Breast epithelium (tissue), 4 donors: ENCODE measurements around the gene MRPL43. TPM values are rescaled to one million over a fixed set of nuclear protein-coding genes. Genes with fewer than 3 reads are reported as not detected.

Experiments used
- DNase-seq, 2 donors: peaks; one replicate each; pipeline ENCODE4 v3.0.0-alpha.2; 2019; ENCODE audit warnings: low spot score in 2 of 2
- H3K27ac ChIP-seq, 2 donors: fragments of 200-600 bp; sonication (generic) in 1 of 2; one replicate each; pipeline ENCODE4 v1.5.1; 2016 to 2019; ENCODE audit warnings: mild to moderate bottlenecking in 1 of 2
- H3K27me3 ChIP-seq, 2 donors: fragments of 200-600 bp; sonication (generic) in 1 of 2; one replicate each; pipeline versions ENCODE4 v1.5.1 to v1.6.0; 2017 to 2019; ENCODE audit warnings: control low read depth in 1 of 2, mild to moderate bottlenecking in 1 of 2
- H3K36me3 ChIP-seq: fragments of 200-600 bp; one replicate; pipeline ENCODE4 v1.5.1; 2019
- H3K4me1 ChIP-seq, 2 donors: fragments of 200-600 bp; sonication (generic); one replicate each; pipeline ENCODE4 v1.5.1; 2016 to 2019; ENCODE audit warnings: control low read depth in 1 of 2
- H3K4me3 ChIP-seq, 3 donors: fragments of 200-600 bp; sonication (generic); 1 replicate in 2 of 3; 2 replicates in 1 of 3; pipeline ENCODE4 v1.5.1; 2016 to 2019; ENCODE audit warnings: mild to moderate bottlenecking in 3 of 3, moderate library complexity in 2 of 3
- H3K9me3 ChIP-seq, 2 donors: fragments of 200-600 bp; sonication (generic) in 1 of 2; one replicate each; pipeline ENCODE4 v1.5.1; 2016 to 2019; ENCODE audit warnings: control low read depth in 1 of 2
- CTCF ChIP-seq, 3 donors: fragments of 450-650 bp; IDR thresholded peaks; one replicate each; pipeline ENCODE4 v1.5.1; 2016 to 2017; ENCODE audit warnings: antibody characterized with exemption in 3 of 3, mild to moderate bottlenecking in 3 of 3, moderate library complexity in 3 of 3
- POLR2A ChIP-seq: fragments of 450-650 bp; IDR thresholded peaks from one replicate; pipeline ENCODE4 v1.6.1; 2016; ENCODE audit warnings: antibody characterized with exemption, mild to moderate bottlenecking, moderate library complexity
- POLR2AphosphoS5 ChIP-seq, 3 donors: sonication (generic); formaldehyde crosslinking; IDR thresholded peaks; one replicate each; pipeline ENCODE4 v1.6.1; 2017; ENCODE audit warnings: antibody characterized with exemption in 3 of 3
- intact Hi-C: fragments of 100-400 bp; cut with DNase I; formaldehyde crosslinking; loops from one replicate; pipeline ENCODE4 v1.15.1; 2023; ENCODE audit warnings: low total_unique reads
- total RNA-seq, 3 donors: library from RNA; depleted of rRNA; stranded (reverse); fragments of >200 nt; gene quantifications; one replicate each; pipeline ENCODE4 v1.1.0, GENCODE V29; 2016

The MRPL43 gene
- total RNA-seq, 3 donors from 2014 or later = 75.4 to 104 (median 84.6) TPM

- TF ChIP-seq POLR2AphosphoS5 (IDR thresholded peaks at IDR 0.05) (no peak), CTCF (IDR thresholded peaks at IDR 0.05) (no peak), POLR2A (no peak)
- no peak for DNase-seq
- no peaks in the 10 kb centered on the region for H3K27me3 ChIP-seq
- H3K4me3 ChIP-seq = no peak overlapping the region
- intact Hi-C loops = no loop called here
- no peaks in the 10 kb centered on the region for H3K9me3 ChIP-seq
- H3K4me1 ChIP-seq = peaks cover 5% of the 10 kb centered on the region in 2 donors
- H3K27ac ChIP-seq = no peak overlapping the region
- H3K36me3 ChIP-seq = no peaks in the 10 kb centered on the region
Measured at GRCh38 chr10:101029520-101030295, 42.4 kb upstream of the MRPL43 start.

GRCh38 chr10:101028446-101029337 lies 41.4 kb upstream of the MRPL43 start:
- no peaks in the 10 kb centered on the region for H3K27me3 ChIP-seq
- intact Hi-C loops = no loop called here
- no peak overlapping the region for H3K27ac ChIP-seq
- no peaks in the 10 kb centered on the region for H3K9me3 ChIP-seq
- no peaks in the 10 kb centered on the region for H3K36me3 ChIP-seq
- H3K4me1 ChIP-seq = peaks cover 5% of the 10 kb centered on the region in 2 donors
- DNase-seq = no peak
- H3K4me3 ChIP-seq = no peak overlapping the region
- TF ChIP-seq POLR2AphosphoS5 (IDR thresholded peaks at IDR 0.05) = no peak
- TF ChIP-seq POLR2A = no peak
- no peak for TF ChIP-seq CTCF (IDR thresholded peaks at IDR 0.05)

GRCh38 chr10:101027106-101027720 lies 39.9 kb upstream of the MRPL43 start:
- Histone ChIP-seq H3K36me3 (no peaks in the 10 kb centered on the region), H3K4me3 (no peak overlapping the region), H3K9me3 (no peaks in the 10 kb centered on the region), H3K4me1 (peaks cover 5% of the 10 kb centered on the region in 2 donors), H3K27me3 (no peaks in the 10 kb centered on the region), H3K27ac (no peak overlapping the region)
- intact Hi-C loops = no loop called here
- no peak for TF ChIP-seq CTCF (IDR thresholded peaks at IDR 0.05)
- DNase-seq = no peak

- no peaks in the 10 kb centered on the region for H3K27me3 ChIP-seq
- no peaks in the 10 kb centered on the region for H3K36me3 ChIP-seq
- no peaks in the 10 kb centered on the region for H3K9me3 ChIP-seq
- no peak overlapping the region for H3K27ac ChIP-seq
- H3K4me3 ChIP-seq = no peak overlapping the region
- no peak for TF ChIP-seq POLR2AphosphoS5 (IDR thresholded peaks at IDR 0.05)
- no peak for TF ChIP-seq POLR2A
- no peak for TF ChIP-seq CTCF (IDR thresholded peaks at IDR 0.05)
- no peak for DNase-seq
- H3K4me1 ChIP-seq = peaks cover 0 to 3% of the 10 kb centered on the region in 2 donors
- intact Hi-C loops = no loop called here
Measured at GRCh38 chr10:101022967-101023705, 35.8 kb upstream of the MRPL43 start.
